ENCODE data around the gene TNFSF4.
"Not testable (repeated sequence)": the region's sequence is repeated elsewhere in the genome, so short reads cannot be mapped to it uniquely, and the experiment has no call there.

Gene TNFSF4

GRCh38 chr1:173163222-173163621 lies 43.9 kb downstream of the TNFSF4 start:
- DNase-seq (ENCODE audit: low spot score), result no peak

GRCh38 chr1:173162601-173163000 lies 44.5 kb downstream of the TNFSF4 start:
- DNase-seq (ENCODE audit: low spot score), result no peak

GRCh38 chr1:173161510-173162221 lies 45.5 kb downstream of the TNFSF4 start:
- DNase-seq (ENCODE audit: low spot score), result peak; percentile 34

GRCh38 chr1:173153964-173154363 lies 53.2 kb downstream of the TNFSF4 start:
- DNase-seq (ENCODE audit: low spot score), result not testable (repeated sequence)

- no peak for DNase-seq (ENCODE audit: low spot score)
Observed at GRCh38 chr1:173153503-173153902, 53.6 kb downstream of the TNFSF4 start.

- DNase-seq (ENCODE audit: low spot score), result no peak
Observed at GRCh38 chr1:173152598-173152997, 54.5 kb downstream of the TNFSF4 start.

GRCh38 chr1:173150795-173151194 lies 56.3 kb downstream of the TNFSF4 start:
- DNase-seq (ENCODE audit: low spot score), result no peak

GRCh38 chr1:173149887-173150286 lies 57.2 kb downstream of the TNFSF4 start:
- peak; percentile 17 for DNase-seq (ENCODE audit: low spot score)

GRCh38 chr1:173148971-173149370 lies 58.2 kb downstream of the TNFSF4 start:
- DNase-seq (ENCODE audit: low spot score), result no peak

GRCh38 chr1:173148545-173148944 lies 58.6 kb downstream of the TNFSF4 start:
- no peak for DNase-seq (ENCODE audit: low spot score)

GRCh38 chr1:173140733-173141132 lies 66.4 kb downstream of the TNFSF4 start:
- no peak for DNase-seq (ENCODE audit: low spot score)

GRCh38 chr1:173139706-173140105 lies 67.4 kb downstream of the TNFSF4 start:
- DNase-seq (ENCODE audit: low spot score), result no peak

GRCh38 chr1:173137107-173137706 lies 69.9 kb downstream of the TNFSF4 start:
- no peak for DNase-seq (ENCODE audit: low spot score)

GRCh38 chr1:173134800-173135199 lies 72.3 kb downstream of the TNFSF4 start:
- DNase-seq (ENCODE audit: low spot score), result no peak

- no peak for DNase-seq (ENCODE audit: low spot score)
Observed at GRCh38 chr1:173134029-173134428, 73.1 kb downstream of the TNFSF4 start.
